HCEC 1CT (cell line): ENCODE data around the gene E2F1.
A peak's percentile ranks its signal among the peaks of the same experiment; 100 is the strongest.

Source experiments
- DNase-seq: peaks from one replicate; pipeline ENCODE4 v3.0.0-alpha.2; 2017

E2F1 gene

DNA sequence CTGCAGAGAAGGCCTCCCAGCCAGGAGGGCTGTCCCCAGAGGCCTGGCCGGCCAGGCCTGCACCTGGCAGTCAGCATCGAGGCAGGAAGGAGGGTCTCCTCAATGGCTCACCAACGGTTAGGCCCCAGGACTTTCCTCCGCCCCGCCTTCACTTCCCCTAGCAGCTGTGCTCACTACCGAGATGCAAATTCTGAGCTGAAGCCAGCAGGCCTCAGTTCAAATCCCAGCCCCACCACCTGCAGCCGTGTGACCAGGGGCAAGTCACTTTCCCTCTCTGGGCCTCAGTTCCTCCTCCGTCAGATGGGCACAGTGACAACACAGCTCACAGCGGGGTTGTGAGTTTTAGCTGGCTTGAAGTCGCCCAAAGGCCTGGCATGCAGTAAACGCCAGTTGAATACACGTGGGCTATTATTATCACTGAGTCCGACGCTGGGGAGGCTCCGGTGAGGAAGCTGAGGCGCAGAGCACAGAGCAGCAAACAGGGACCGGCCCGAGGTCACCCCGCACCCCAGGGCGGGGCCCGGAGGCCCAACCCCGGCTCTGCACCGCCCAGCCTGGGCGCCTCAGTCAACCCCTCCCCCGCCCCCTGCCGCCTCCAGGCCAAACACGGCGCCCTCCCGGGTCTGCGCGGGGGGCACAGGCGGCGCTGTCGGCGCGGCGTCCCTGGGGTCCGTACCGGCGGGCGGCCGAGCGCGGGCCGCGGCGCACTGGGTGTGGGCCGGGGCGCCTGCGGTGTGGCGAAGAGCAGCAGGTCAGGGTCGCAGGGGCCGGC, 671 bp downstream of the E2F1 start:
- DNase-seq, result peak; percentile 37

GRCh38 chr20:33684533-33685327, 1.5 kb downstream of the E2F1 start:
- no peak for DNase-seq

GRCh38 chr20:33681728-33682353, 4.3 kb downstream of the E2F1 start:
- DNase-seq, result no peak

DNA sequence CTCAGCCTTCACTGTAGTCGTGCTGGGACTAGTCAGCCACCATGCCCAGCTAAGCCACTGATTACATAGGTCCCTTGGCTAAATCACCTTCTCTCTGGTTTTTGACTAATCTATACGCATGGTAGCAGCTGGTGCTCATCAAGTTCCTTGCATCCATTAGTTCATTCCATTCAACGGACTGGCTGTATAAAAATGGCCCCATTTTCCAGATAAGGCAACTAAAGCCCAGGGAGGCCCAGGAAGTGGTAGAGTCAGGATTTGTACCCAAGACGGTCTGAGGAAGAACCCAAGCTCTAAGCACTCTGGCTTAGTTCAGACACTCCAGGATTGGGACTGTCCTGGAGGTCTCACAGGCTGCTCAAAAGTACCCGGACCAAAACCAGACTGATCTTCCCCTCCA, 4.9 kb downstream of the E2F1 start:
- DNase-seq, result no peak

- no peak for DNase-seq
These were observed 5.5 kb downstream of the E2F1 start for GRCh38 chr20:33680686-33681085.

- DNase-seq, result no peak
These were observed 6.3 kb downstream of the E2F1 start for GRCh38 chr20:33679758-33680485.

DNA sequence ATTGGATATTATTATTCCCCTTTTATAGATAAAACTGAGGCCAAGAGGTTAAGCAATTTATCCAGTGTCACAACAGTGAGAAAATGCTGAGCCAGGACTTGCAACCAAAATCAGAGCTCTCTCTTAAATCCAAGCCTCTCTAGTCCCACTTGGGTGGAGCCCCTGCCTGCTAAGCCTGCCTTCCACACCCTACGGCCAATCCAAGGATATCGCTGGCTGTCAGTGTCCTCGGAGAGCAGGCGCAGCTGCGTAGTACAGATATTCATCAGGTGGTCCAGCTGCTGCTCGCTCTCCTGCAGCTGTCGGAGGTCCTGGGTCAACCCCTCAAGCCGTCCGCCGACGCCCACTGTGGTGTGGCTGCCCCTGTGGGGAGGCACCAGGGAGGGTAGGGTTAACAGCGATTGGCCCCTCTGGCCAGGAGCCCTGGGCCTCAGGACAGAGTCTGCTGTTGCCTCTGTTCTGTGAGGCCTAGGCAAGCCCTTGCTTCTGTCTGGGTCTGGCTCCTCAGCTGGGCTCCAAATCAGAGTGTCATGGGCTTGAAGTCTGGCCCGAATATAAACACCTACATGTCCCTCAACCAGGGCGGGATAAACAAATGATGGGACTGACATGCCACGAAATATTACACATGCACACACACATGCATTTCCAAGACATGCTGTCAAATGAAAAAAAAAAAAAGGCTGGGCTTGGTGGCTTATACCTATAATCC, 8.0 kb downstream of the E2F1 start:
- no peak for DNase-seq

DNA sequence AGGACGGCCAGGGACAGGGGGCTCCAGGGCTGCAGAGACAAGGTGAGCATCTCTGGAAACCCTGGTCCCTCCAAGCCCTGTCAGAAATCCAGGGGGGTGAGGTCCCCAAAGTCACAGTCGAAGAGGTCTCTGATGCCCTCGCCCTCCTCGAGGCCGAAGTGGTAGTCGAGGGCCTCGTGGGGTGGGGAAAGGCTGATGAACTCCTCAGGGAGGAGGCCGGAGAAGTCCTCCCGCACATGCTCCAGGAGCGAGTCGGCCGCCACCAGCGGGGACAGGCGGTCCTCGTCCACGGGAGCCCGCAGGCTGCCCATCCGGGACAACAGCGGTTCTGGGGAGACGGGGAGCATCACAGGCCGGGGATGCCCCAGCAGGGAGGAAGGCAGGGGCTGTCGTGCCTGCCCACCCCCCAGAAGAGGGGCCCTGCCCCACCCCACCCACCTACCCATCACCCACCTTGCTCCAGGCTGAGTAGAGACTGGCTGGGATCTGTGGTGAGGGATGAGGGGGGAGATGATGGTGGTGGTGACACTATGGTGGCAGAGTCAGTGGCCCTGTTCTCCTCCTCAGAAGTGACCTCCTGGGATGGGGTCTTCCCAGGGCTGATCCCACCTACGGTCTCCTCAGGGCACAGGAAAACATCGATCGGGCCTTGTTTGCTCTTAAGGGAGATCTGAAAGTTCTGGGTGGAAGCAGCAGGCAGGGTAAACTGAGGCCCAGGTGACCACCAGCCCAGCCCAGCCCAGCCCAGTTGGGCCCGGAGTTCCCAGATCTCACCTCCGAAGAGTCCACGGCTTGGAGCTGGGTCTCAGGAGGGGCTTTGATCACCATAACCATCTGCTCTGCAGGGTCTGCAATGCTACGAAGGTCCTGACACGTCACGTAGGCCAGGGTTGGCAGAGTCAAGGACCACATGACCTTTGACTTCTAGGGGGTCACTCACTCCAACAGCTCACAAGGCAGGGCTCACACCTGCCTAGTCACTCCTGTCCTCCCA, 9.2 kb downstream of the E2F1 start:
- DNase-seq, result no peak

DNA sequence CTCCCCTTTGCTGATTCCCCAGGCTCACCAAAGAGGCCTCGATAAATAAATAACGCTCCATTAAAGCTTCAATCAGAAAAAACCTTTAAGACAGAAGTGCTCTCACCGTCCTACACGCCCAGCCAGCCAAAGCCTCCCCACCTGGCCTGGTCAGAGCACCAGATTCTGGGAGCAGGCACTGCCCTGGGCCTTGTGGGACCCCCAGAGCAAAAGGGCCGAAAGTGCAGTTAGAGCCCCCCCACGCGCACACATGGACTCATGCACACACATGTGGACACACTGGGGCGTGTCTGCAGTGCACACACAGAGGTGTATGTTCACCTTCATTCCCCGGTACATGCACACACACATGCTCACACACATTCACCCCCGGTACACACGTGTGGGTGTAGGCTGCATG, 10.1 kb downstream of the E2F1 start:
- DNase-seq, result no peak

DNA sequence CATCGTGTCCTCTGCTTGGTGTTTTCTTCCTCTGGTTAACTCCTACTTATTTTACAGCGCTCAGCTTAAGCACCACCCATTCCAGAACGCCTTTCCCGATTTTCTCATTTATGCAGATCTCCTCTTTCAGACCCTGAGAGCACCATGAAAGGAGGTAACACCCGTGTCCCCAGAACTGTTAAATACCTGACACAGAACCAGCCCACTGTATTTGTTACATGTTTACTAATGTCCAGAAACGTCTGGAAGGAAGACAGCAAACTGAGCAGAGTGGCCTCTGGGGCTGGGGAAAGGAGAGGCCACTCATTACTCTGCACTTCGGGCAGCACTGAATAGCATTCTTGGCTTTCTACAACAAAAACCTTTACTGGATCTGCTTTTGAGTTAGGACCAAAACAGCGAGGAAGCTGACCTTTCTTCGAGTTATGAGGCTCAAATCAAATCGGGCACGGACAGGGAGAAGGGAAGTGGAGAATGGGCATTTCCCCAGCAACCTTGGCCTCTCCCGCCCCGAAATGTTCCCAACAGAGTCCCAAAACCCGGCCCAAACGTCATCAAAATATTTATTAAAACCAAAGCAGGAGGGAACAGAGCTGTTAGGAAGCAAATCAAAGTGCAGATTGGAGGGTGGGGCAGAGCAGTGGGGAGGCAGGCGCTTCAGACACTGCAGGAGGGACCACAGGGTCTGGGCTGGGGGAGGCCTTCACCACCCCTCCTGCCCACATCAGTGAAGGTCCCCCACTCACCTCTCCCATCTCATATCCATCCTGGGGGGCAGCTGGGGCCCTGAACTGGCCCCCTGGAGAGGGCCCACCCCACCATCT, 10.8 kb downstream of the E2F1 start:
- DNase-seq, result no peak

GRCh38 chr20:33674294-33675135, 11.7 kb downstream of the E2F1 start, which contains the start of gene NECAB3:
NECAB3 (minus strand) TSS chr20:33674428; CDS start chr20:33674352, 76 bp downstream.
- peak; percentile 73 for DNase-seq

DNA sequence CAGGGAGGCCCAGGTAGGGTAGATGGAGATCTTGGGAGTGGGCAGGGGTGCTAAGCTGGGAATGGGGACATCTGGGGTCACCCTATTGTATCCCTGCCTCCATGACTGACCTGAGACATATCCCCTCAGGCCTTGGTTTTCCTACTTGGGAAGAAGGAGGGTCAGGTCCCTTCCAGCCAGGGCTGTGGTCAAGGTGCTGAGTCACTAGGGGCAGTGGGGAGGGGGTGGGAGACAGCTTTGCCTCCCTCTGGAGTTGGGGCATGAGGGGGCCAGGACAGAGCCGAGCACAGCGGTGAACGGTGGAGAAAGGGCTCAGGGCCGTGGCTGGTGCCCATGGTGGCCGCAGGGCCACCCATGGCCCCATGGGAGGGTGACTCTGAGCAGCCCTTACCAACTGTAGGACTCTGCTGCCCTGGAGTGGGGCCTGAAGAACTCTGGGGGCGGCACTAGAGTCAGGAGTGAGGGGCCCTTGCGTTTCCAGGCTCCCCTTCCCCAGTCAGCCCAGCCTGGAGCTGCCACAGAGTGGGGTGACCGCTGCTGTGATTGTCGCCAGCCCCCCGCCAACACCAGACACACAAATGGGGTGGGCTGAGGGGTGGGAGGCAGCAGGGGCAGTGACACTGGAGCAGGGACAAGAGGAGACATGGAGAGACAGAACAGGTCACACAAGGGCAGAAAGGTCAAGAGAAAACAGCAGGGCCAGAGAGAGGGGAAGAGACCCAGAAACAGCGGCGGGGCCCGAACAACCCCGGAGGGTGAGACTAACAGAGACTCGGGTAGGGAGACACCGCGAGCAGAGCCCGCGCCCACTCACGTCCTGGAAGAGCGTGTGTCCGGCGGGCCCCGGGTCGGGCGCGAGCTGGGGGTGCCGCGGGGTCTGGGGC, 12.5 kb downstream of the E2F1 start:
- no peak for DNase-seq

DNA sequence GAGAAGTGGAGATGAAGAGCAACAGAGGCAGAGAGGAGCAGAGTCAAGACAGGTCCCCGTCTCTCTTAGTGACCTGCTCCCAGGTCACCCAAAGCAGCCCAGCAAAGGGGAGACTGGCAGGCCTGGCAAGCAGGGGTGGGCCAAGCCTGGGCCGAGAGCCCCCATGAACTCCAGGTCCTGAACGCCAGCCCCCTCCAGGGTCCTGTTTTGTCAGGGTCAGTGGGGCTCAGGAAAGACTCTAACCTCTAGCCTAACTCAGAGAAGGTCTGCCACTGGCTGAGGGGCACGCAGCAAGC, 13.1 kb downstream of the E2F1 start:
- no peak for DNase-seq

DNA sequence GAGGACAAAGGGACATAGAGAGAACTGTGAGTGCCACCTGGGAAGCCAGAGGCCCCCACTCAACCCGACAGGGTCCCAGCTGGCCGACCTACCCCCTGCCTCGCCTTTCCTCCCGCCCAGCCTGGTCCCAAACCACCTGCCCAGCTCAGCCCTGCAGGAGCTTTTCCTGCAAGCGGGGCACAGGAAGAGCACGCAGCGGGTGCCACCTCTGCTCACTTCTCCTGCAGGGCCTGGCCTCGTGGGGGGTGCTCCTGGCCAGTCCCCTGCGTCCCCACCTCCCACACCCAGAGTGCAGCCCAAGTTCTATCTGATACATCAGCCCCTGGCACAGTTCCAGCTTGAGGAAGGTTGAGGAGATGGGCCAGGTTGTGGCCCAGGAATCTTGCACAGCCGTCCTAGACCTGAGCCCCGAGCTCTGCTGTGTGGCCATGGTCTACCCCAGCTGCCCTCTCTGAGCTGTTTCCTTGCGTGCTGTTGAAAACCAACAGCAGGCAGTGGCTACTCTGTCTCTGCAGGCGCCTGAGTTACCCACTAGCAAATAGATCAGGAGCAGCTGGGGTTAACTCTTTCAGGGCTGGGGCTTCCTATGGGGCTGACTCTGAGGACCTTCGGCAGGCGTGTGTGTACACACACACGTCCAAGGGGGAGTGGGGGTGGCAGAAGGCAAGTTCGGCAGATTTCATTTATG, 13.6 kb downstream of the E2F1 start:
- no peak for DNase-seq

- DNase-seq, result no peak
These were observed 14.5 kb downstream of the E2F1 start for GRCh38 chr20:33671573-33672288.

GRCh38 chr20:33670715-33671499, 15.3 kb downstream of the E2F1 start:
- no peak for DNase-seq
